WERI-Rb-1 (cell line): ENCODE results near the gene BOD1.

ENCODE experiments used
- DNase-seq: peaks from one replicate; pipeline ENCODE4 v3.0.0-alpha.2; 2020
- H3K27ac ChIP-seq: fragments of 250-450 bp; sonication (Bioruptor Pico); 2 replicates; pipeline ENCODE4 v1.5.1; 2020; ENCODE audit warnings: mild to moderate bottlenecking, moderate library complexity
- H3K27me3 ChIP-seq: fragments of 250-450 bp; sonication (Bioruptor Pico); 2 replicates; pipeline ENCODE4 v1.5.1; 2021; ENCODE audit warnings: mild to moderate bottlenecking, low read depth, moderate library complexity; ENCODE audit not compliant: insufficient read depth, severe bottlenecking
- H3K36me3 ChIP-seq: fragments of 250-450 bp; sonication (Bioruptor Pico); 2 replicates; pipeline ENCODE4 v1.5.1; 2020; ENCODE audit warnings: mild to moderate bottlenecking, moderate library complexity
- H3K4me3 ChIP-seq: 2 replicates; pipeline ENCODE4 v1.5.1; 2011; ENCODE audit warnings: low read depth, mild to moderate bottlenecking, control low read depth, low read length
- H3K9me3 ChIP-seq: fragments of 250-450 bp; sonication (Bioruptor Pico); 2 replicates; pipeline ENCODE4 v1.5.1; 2021; ENCODE audit warnings: mild to moderate bottlenecking, moderate library complexity; ENCODE audit not compliant: severe bottlenecking
- CTCF ChIP-seq: IDR thresholded peaks from 2 replicates; pipeline ENCODE4 v1.5.1; 2011; ENCODE audit warnings: low read depth, mild to moderate bottlenecking, control low read depth, inconsistent platforms, low read length

Gene BOD1

GRCh38 chr5:173643964-173644363, 27.5 kb upstream of the BOD1 start:
- Histone ChIP-seq H3K4me3 (no peak overlapping the region), H3K27me3 (no peaks in the 10 kb centered on the region), H3K9me3 (no peaks in the 10 kb centered on the region), H3K36me3 (no peaks in the 10 kb centered on the region), H3K27ac (no peak overlapping the region)
- DNase-seq = no peak
- no peak for TF ChIP-seq CTCF

GRCh38 chr5:173642895-173643481, 26.5 kb upstream of the BOD1 start:
- Histone ChIP-seq H3K27ac (no peak overlapping the region), H3K9me3 (no peaks in the 10 kb centered on the region), H3K27me3 (no peaks in the 10 kb centered on the region), H3K36me3 (no peaks in the 10 kb centered on the region), H3K4me3 (no peak overlapping the region)
- TF ChIP-seq CTCF = no peak
- no peak for DNase-seq

DNA sequence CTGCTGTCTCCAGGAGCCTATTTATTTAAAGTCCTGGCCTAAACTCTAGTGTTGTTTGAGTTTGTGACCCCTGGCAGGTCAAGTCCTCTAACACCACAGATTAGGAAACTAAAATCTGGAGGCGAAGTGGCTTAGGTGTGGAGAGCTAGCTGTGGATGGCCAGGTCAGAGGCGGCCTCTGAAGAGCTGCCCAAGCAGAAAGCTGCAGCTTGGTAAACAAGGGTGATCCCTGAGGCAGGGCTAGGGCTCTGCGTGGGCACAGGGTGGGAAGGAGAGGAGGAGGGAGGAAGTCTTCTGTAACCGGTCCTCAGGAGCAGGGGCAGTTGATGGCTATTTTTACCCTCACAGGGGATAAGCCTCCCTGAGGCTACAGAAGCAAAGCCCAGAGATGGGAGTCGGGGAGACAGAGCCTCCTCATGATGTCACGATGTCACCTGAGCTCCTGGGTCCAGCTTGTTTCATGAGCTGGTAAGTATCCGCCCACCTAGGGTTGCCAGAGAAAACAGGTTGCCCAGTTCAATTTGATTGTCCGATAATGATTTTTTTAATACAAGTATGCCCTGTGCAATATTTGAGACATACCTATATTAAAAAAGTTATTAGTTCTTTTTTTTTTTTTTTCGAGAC, 25.9 kb upstream of the BOD1 start:
- no peak for TF ChIP-seq CTCF
- H3K27me3 ChIP-seq = no peaks in the 10 kb centered on the region
- no peaks in the 10 kb centered on the region for H3K9me3 ChIP-seq
- no peak overlapping the region for H3K4me3 ChIP-seq
- no peaks in the 10 kb centered on the region for H3K36me3 ChIP-seq
- no peak overlapping the region for H3K27ac ChIP-seq
- no peak for DNase-seq

DNA sequence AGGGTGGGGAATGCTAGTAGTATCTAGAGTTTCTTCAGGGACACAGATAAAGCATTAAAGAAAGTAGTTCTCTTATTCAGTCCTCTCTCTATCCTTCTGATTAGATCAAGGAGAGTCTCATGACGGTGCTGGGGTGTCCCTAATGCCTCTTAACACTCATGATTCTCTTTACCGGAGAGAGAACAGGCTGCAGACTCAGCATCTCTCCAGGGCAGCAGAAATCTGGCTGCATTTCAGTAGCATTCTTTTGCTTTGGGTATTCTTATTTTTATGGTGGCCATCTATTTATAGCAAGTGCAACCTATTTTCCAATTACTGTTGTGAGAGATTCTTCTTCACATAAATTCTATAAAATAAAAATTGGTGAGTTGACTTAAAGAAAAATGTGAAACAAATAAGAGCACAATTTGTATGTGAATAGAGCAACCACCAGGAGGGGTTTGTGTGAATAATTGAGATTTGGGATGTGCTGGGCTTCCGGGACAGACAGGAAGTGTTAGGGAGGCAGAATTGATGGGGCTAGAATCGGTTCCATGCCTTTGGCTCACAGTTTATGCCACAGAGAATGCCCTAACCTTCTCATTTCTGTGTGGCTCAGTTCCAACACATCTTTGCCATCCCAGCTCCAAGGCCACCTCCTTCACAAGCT, 23.8 kb upstream of the BOD1 start:
- Histone ChIP-seq H3K27ac (no peak overlapping the region), H3K36me3 (no peaks in the 10 kb centered on the region), H3K4me3 (no peak overlapping the region), H3K27me3 (no peaks in the 10 kb centered on the region), H3K9me3 (no peaks in the 10 kb centered on the region)
- no peak for DNase-seq
- TF ChIP-seq CTCF = no peak

DNA sequence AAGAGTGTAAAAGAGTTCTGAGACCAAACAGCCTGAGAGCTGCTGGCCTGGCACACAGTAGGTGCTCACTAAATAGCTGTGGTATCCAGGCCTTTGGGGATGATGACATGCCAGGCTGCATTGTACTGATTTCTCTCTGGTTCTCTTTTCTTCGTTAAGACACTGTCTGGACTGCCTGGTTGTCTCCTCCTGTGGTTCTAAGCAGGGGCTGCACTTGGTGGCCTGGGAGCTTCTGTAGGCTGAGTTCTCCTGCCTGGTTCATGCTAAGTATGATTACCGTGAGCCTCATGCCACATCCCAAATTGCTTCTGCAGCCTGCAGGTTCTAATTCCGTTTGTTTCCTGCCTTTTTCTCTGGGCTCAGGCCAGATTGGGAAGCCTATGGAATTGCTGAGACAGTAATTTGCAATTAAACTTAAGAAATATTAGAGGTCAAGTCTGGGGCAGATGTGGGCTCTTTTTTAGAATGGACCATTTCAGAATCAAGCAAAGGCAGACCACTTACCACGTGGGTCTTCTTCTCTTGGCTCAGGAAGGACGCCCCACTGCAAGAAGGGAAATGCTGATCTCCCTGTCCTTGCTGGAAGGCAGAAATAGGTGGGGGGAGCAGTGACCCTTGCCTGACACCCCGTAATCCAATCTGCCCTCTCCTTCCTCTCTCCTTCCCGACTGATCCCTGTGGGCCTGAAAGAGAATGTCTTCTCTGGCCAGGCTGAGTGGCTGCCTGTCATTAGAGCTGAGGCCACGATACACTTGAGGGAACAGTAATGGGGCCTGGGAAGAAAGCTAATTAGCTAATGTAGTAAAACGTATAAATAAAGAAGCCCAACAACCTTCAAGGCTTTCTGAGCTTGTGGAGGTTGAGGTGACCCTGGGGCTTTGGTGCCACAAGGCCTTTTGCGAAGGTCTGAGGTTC, 21.9 kb upstream of the BOD1 start:
- Histone ChIP-seq H3K4me3 (no peak overlapping the region), H3K9me3 (no peaks in the 10 kb centered on the region), H3K27ac (no peak overlapping the region), H3K36me3 (no peaks in the 10 kb centered on the region), H3K27me3 (no peaks in the 10 kb centered on the region)
- DNase-seq = no peak
- TF ChIP-seq CTCF = no peak
